ENCODE results near the gene PPARGC1A. TPM values are rescaled to one million over a fixed set of nuclear protein-coding genes. Genes with fewer than 3 reads are reported as not detected.

PPARGC1A gene
- total and polyA plus RNA-seq, 7 donors = 7.8 to 89.3 (median 37.2) TPM

- WGBS, 3 donors = 93 to 97% (median 96%) methylated on average over 3 of the region's 3 CpGs
- TF ChIP-seq, protein P1, sequence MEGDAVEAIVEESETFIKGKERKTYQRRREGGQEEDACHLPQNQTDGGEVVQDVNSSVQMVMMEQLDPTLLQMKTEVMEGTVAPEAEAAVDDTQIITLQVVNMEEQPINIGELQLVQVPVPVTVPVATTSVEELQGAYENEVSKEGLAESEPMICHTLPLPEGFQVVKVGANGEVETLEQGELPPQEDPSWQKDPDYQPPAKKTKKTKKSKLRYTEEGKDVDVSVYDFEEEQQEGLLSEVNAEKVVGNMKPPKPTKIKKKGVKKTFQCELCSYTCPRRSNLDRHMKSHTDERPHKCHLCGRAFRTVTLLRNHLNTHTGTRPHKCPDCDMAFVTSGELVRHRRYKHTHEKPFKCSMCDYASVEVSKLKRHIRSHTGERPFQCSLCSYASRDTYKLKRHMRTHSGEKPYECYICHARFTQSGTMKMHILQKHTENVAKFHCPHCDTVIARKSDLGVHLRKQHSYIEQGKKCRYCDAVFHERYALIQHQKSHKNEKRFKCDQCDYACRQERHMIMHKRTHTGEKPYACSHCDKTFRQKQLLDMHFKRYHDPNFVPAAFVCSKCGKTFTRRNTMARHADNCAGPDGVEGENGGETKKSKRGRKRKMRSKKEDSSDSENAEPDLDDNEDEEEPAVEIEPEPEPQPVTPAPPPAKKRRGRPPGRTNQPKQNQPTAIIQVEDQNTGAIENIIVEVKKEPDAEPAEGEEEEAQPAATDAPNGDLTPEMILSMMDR (IDR thresholded peaks at IDR 0.05) = no peak
- H3K9me3 ChIP-seq = peaks cover 4% of the 10 kb centered on the region
- no peaks in the 10 kb centered on the region for H3K27me3 ChIP-seq (ENCODE audit: insufficient read depth in 3 of 3, low read length in 2 of 3)
- ATAC-seq (no peak), DNase-seq (no peak)
- peaks cover 21% of the 10 kb centered on the region for H3K4me1 ChIP-seq
- intact Hi-C loops (cut with DNase I) = no loop called here
- H3K27ac ChIP-seq = no peak overlapping the region
- no peak overlapping the region for H3K4me3 ChIP-seq
- H3K36me3 ChIP-seq (ENCODE audit: insufficient read depth in 1 of 2, low read depth in 1 of 2) = no peaks in the 10 kb centered on the region
These were observed 144.5 kb downstream of the PPARGC1A start for GRCh38 chr4:23745377-23745776.
